GM19467 (cell line): ENCODE results near the gene POLH.

Experiments used
- ATAC-seq: cut with Tn5 transposase; IDR thresholded peaks from one replicate; pipeline ENCODE4 v1.9.1; 2021; ENCODE audit warnings: mild to moderate bottlenecking, moderate library complexity; ENCODE audit not compliant: unreplicated experiment

The POLH gene

GRCh38 chr6:43604174-43604573 lies 28.2 kb downstream of the POLH start:
- ATAC-seq: no peak

DNA sequence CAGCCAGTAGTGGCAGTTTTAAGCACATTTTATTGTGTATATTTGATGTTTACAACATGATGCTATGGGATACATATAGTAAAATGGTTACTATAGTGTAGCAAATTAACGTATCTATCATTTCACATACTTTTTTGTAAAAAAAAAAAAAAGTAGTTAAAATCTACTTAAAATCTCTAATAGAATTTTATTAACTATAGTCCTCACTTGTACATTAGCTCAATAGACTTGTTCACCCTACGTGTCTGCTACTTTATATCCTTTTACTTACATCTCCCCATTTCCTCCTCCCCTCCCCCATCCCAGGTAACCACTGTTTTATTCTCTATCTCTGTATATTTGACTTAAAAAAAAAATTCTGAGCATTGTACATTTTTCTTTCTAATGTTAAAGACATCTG lies 30.0 kb downstream of the POLH start:
- no peak for ATAC-seq

DNA sequence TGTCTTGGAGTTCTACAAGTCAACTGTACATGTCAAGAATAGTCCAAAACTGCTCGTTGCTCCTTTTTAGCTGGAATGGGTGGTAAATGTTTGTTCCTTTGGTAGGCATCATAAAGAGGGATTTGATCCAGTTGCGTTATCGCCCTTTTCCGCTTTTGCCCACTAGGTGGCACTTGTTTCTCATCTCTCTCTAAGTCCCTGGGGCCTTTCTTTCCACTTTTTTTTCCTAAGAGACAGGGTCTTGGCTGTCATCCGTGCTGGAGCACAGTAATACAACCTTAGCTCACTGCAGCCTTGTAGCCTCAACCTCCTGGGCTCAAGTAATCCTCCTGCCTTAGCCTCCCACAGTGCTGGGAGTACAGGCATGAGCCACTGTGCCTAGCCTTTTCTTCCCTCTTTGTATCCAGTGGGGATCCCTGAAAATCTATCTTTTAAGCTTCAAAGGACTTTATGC lies 32.4 kb downstream of the POLH start:
- no peak for ATAC-seq

- ATAC-seq: no peak
Observed at GRCh38 chr6:43608807-43609206, 32.8 kb downstream of the POLH start.

DNA sequence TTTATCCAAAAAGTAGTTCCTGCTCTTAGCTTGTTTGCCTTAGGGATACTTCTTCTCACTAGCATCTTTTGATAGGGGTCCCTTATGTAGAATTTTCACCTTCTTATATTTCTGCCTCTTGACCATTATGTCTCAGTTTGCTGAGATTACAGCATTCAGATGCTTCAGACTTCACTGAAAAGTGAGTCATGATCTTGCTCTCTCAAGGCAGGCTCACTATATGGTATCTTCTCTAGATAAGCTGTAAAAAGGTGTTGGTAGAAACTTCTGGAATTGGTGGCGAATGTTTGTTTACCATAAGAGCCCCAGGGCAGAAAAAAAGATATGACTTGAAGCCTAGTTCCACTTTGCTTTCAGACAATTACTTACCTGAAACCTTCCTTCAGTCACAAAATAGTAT lies 33.4 kb downstream of the POLH start:
- no peak for ATAC-seq

DNA sequence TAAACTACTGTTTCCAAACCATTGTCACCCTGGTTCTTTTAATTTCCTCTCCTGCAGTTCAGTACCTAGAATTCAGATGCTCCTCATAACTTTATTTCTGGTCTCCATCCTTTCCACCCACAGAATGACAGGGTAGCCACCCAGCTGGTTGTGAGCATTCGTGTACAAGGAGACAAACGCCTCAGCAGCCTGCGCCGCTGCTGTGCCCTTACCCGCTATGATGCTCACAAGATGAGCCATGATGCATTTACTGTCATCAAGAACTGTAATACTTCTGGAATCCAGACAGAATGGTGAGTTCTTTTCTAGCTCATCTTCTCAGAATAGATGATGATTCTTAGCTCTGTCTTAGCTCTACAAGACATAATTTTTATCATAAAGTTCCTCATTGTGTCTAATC lies 34.4 kb downstream of the POLH start:
- no peak for ATAC-seq

DNA sequence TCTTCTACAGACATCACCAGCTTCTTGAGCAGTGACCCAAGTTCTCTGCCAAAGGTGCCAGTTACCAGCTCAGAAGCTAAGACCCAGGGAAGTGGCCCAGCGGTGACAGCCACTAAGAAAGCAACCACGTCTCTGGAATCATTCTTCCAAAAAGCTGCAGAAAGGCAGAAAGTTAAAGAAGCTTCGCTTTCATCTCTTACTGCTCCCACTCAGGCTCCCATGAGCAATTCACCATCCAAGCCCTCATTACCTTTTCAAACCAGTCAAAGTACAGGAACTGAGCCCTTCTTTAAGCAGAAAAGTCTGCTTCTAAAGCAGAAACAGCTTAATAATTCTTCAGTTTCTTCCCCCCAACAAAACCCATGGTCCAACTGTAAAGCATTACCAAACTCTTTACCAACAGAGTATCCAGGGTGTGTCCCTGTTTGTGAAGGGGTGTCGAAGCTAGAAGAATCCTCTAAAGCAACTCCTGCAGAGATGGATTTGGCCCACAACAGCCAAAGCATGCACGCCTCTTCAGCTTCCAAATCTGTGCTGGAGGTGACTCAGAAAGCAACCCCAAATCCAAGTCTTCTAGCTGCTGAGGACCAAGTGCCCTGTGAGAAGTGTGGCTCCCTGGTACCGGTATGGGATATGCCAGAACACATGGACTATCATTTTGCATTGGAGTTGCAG lies 37.9 kb downstream of the POLH start:
- no peak for ATAC-seq

- no peak for ATAC-seq
Observed at GRCh38 chr6:43614396-43614730, 38.4 kb downstream of the POLH start.

GRCh38 chr6:43616725-43617472 lies 40.9 kb downstream of the POLH start:
- ATAC-seq: no peak

DNA sequence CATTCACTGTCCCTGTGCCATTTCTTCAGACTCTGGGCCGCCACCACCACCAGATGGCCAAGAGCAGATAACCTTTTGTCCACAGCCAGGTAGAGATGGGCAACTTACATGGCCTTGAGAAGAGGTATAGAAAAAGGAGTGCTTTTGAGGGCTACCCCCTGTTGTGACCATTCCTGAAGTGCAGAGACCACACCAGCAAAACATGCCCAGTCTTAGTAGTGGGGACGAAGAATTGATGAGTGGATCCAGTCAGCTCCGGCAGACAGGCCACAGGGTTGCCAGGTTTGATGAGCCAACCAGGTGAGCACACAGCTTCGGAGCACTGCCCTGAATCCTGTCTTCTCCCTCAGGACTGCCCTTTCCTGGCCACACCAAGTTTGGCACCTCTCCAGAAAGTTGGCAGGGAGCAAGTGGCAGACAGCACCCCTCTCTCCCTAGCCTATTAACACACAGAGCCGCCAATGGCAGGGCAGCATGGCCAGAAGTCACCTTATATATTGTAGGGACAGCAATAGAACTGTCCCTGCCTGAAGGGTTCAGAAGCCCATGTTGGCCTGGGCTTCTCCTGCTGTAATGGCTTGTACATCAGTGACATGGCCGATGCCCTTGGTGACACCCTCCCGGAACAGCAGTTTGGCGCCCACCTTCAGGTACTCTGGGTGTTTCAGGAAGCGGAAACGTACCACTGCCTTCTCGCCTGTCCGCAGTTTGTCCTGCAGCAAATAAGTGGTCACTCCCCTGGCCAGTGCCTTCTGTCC lies 45.3 kb downstream of the POLH start:
- ATAC-seq: no peak

- no peak for ATAC-seq
Observed at GRCh38 chr6:43621836-43622180, 45.8 kb downstream of the POLH start.

- no peak for ATAC-seq
Observed at GRCh38 chr6:43622541-43622940, 46.6 kb downstream of the POLH start.

- ATAC-seq: no peak
Observed at GRCh38 chr6:43623880-43624785, 48.1 kb downstream of the POLH start.

DNA sequence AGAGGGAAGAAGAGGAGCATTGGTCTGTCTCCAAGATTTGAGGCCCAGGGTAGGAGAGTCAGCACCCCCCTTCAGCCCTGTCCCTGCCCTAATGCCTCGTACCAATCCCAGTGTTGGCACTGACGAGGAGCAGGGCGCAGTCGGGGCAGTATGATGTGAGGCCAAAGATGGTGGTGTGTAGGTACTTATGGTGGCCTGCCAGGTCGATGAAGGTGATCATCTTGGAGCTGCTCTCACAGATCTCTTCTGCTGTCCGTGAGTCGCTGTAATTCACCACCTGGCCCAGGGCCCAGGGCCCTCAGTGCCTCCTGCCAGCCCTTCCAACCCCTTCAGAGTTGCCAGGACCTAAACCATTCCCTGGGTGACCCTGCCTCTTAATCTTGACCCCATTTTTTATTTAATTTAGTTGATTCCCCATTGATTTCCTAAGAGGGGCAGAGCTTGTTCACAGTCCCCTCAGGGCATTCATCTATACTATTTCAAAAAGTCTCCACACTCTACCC lies 48.9 kb downstream of the POLH start:
- ATAC-seq: no peak

GRCh38 chr6:43625393-43625992 lies 49.5 kb downstream of the POLH start:
- no peak for ATAC-seq

- ATAC-seq: no peak
Observed at GRCh38 chr6:43627008-43627825, 51.2 kb downstream of the POLH start.

- peak; percentile 6 for ATAC-seq
Observed at GRCh38 chr6:43628393-43629103, 52.6 kb downstream of the POLH start.

GRCh38 chr6:43629104-43629504 lies 53.1 kb downstream of the POLH start, which contains the start of gene GTPBP2:
TSS of gene GTPBP2 (minus strand) at chr6:43629264. CDS start at chr6:43629162, 102 bp downstream.
- ATAC-seq: peak; percentile 82
